ENCODE measurements around the gene FMN1.

DNA sequence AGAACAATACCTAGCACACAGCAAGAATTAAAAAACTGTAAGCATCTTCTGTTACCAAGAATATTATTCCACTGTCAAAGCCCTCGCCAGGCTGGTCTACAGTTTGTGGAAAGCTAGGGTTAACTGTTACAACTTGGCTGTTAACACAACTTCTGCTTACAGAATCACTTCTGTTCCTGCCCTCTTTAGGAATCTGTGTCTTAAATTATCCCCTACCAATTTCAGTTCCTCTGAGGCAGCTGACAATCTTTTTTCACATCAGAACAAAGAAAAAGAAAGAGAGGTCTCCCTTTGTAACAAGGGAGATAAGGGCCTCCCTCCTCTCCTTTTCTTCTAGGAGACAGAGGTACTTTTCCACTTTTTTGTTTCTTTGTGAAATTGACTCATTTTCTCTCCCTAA, 188.9 kb downstream of the FMN1 start:
- TF ChIP-seq GATA2 (IDR thresholded peaks at IDR 0.05; ENCODE audit: low read depth, low read length) = no peak
- no peak for TF ChIP-seq GATA3 (IDR thresholded peaks at IDR 0.05; ENCODE audit: low read depth, low read length)

Measured in SH-SY5Y (cell line).